Activated T-helper 1 cell treated with anti-CD3 and anti-CD28 coated beads, Interleukin-2, amount 50 U/mL, for 16 hours (primary cell): ENCODE results near the gene RAB11FIP3.

Source experiments
- DNase-seq, 2 donors: peaks; one replicate each; pipeline ENCODE4 v3.0.0-alpha.2; 2020; ENCODE audit warnings: low read depth in 1 of 2, low spot score in 1 of 2

Gene RAB11FIP3

DNA sequence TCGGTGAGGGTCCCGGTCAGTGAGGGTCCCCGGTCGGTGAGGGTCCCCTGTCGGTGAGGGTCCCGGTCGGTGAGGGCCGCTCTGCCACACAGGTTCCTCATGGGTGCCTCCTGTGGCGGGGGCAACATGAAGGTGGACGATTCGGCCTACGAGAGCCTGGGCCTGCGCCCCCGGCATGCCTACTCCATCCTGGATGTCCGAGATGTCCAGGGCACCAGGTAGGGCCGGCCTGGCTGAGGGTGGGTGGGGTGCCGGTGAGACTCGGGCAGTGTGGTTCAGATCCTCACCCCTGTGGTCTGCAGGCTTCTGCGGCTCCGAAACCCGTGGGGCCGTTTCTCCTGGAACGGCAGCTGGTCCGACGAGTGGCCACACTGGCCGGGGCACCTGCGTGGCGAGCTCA lies 125.8 kb downstream of the RAB11FIP3 start:
- DNase-seq: no peak

DNA sequence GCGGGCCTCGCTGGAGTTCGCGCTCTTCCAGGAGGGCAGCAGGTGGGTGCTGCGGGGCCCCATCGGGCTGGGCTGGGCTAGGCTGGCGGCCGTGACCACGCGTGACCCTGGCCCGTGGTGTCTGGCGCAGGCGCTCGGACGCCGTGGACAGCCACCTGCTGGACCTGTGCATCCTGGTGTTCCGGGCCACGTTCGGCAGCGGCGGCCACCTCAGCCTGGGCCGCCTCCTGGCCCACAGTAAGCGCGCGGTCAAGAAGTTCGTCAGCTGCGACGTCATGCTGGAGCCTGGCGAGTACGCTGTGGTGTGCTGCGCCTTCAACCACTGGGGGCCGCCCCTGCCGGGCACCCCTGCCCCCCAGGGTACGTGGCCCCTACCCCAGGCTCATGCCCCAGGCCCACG lies 126.7 kb downstream of the RAB11FIP3 start:
- no peak for DNase-seq

DNA sequence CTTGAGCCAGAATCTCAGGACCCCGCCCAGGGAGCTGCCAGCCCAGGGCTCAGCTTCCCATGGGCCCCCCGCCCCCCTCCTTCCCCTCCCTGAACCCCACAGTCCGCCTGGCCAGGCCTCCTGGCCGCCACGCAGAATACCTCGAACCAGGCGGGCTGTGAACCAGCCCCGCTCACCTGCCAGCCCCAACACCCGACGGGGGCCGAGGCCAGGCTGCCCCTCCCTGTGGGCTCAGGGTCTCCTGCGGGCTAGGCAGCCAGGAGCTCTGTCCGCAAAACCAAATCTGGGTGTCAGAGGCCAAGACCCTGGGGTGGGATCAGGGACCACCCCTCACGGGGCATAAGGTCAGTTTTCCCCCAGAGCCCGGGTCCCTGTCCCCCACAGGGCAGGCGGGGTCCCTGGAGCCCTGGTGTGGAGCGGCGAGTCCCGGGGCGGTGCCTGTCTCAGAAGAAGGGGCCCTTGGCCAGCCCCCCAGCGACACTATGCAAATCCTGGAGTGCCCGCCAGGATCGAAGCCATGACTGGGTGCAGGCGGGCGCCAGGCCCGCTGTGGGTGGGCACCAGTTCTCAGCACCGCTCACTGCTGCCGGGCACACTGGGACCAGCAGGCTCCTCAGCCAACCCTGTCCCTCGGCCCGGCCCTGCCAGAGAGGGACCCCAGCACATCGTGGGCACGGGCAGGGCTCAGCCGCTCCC lies 128.3 kb downstream of the RAB11FIP3 start:
- DNase-seq: no peak

DNA sequence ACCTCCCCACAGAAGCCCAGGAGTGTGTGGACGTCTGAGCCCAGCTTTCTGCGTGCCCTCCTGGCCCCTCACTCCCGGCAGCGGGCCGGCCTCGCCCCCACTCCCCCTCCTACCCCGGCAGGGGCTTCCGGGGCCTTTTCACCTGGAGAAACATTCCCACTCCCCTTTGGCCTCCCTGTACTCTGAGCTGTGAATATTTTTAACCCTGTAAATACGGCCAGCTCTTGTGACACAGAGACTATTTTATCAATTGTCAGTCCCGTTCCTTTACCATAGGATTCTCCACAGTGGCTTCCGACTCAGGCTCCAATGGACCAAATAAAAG lies 128.8 kb downstream of the RAB11FIP3 start:
- no peak for DNase-seq

DNA sequence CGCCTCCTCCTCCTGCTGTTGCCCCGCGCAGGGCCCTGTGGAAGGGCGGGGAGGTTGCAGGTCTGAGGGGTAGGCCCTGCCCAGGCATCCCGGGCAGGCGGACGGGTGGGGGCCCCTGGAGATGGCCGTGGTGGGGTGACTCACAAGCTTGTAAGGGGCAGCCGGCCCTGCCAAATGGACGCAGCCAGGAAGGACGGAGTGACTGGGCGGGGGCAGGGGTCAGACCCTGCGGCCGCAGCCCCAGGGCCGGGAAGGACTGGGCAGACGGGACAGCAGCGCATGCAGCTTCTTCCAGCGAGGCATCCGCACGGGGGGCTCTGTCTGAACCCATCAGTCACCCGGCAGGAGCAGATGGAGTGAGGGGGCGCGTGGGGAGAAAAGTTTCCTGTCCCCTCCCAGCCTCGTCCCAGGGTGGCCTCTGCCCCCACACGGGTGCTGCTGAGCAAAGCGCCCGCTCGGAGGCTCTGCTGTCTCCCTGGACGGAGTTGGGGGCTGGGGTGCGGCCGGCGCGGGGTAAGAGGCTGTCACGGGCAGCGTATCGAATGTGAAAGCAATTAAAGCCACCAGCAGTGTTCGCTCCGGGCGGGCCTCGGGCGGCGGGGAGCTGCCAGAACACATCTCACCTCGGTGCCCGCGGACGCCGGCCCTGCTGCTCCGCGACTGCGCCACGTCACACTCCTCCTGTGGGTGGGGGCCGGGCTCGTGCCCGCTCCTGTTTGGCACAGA lies 129.4 kb downstream of the RAB11FIP3 start:
- no peak for DNase-seq

DNA sequence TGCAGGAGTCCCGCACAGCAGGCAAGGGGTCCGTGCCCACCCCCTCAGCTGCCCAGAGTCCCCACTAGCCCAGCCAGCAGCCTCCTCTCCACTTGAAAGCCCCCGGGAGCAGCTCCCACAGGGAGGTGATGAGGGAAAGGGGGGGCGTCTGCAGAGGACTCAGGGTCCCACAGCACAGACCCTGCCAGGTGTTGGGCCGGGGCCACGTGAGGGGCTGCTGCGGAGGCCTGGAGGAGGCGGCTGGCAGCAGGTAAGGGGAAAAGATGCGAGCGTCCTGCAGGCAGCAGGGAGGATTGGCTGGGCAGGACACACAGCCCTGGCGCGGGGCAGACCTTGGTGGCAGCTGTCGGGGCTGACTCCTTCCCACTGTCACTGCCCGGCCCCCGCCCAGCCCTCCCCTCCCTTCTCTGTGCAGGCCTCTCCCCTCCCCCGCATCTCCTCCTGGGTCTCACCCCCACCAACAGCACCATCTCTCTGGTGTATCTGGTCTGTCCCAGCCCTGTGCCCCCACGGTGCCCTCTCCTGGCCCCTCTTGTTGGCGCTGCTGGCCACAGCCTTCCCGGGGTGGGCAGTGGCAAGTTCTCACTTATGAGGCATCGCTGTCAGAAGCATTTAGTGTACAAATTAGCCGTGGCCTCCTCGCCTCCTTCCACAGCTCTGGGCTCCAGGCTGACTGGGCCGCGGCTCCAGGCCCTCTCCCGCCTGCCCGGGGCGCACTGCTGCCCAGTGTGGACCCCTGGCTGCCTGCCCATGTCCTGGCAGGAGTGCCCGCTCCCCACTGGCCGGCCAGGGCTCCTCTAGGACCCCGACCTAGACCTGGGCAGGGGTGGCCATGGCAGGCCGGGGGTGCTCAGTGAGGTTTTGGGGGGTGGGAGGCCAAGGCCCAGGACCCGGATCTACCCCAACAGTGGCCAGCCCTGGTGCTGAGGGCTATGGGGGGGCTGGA lies 130.4 kb downstream of the RAB11FIP3 start:
- DNase-seq: no peak

DNA sequence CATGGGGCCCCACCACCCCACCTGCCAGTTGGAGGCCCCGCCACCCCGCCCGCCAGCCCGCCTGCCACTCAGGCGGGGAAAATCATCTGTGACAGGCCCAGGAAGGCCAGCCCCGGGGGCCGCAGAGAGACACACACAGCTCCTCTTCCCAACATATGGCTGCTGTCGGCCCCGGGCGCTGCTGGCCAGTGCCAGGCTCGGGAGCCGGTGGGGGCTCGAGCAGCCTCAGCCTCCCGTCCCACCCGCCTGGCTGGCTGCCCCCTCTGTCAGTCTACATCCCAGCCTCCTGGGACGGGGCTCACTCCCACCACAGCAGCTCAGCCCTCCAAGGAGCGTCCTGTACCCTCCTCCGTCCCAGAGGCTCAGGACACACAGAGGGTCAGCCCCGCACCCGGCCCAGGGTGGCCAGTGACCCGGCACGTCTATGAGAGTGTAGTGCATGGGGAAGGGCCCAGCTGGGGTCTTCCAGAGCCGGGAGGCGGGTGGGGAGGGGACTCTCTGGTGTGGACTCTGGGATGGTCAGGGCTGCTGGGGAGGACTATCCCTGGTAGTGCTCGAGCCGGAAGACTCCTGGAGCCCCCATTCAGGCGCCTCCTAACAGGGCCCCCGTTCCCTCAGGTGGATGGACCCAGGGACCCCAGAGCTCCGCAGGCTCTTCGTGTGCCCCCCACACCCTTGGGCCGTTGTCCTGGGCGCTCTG lies 131.2 kb downstream of the RAB11FIP3 start:
- no peak for DNase-seq

DNA sequence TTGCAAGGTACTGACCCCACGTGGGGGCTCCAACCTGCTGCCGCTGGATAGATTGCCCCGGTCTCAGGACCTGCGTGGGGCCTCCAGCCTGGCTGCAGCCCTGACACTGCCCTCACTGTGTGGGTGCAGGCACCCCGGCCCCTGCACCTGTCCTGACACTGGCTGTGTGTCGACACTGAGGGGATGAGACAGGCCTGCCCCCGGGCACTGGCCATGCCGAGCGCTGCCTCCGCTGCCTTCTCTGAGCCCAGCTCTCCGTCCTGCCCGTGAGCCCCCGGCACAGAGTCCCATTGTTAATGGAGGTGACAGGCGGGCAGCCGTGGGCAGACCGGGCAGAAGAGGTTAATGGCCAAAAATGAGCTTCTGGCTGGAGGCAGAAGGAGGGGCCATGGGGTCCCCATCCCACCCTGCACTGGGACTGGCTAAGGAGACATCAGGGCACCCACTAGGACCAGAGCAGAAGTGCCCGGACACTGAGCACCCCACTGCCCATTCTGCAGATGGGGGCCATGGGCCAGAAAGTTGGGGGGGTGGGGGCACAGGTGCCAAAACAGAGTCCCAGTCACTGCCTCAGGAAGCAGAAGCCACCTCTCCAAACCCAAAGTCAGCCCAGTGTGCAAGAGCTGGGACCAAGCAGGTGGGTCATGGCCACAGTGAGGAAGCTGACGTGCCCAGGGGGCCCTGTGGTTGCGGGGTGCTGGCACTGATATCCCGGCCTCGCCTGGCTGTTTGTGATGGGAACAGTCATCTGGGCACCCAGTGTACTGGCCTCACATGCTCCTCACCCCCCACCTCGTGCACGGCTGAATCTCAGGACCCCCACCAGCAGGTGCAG lies 132.2 kb downstream of the RAB11FIP3 start:
- DNase-seq: no peak

DNA sequence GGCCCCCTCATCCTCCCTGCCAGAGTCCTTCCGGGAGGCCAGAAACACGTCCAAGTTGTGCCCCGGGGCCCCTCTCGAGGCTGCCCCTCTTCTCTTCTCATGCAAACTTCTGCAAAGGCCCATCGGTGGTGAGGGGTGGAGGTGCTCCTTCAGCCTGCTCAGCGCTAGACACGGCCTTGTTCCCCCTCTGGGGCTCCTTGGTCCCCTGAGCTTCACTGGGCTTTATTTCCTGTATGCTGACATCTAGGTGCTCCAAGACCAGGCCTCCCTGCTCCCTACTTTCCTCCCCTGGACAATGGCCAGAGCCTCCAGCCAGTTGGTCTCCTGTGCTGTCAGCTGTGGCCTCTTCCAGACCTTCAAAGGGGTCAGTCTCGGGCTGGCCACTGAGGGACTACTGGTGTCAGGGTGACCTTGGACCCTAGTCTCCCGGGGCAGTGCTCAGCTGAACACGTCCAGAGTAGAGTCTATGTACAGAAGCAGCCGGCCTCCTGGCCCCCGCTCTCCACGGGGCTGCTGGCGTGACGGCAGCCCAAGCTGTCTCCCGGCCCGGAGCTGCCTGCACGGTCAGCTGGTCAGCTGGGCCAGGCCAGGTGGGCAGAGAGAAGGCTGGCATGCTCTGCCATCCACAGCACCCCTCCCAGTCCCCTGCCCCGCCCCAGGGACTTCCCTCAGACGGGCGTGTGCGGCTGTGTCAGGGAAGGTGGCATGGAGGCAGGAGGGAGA lies 133.0 kb downstream of the RAB11FIP3 start:
- DNase-seq: no peak

DNA sequence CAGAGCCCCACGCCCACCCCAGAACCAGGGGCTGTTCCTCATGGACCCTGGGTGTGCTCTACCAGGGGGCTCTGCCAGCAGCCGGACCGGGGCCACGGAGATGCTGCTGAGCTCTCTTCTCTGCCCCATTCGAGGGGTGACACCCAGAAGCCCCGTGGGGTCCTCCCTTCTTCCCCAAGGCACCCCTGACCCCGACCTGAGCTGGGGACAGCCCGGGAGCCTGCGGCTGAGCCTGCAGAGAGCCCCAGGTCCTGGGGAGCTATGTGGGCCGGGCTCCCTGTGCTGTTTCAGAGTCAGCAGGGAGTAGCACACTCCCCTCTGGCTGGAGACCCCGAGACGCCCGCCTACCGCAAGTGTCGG lies 133.6 kb downstream of the RAB11FIP3 start:
- no peak for DNase-seq

DNA sequence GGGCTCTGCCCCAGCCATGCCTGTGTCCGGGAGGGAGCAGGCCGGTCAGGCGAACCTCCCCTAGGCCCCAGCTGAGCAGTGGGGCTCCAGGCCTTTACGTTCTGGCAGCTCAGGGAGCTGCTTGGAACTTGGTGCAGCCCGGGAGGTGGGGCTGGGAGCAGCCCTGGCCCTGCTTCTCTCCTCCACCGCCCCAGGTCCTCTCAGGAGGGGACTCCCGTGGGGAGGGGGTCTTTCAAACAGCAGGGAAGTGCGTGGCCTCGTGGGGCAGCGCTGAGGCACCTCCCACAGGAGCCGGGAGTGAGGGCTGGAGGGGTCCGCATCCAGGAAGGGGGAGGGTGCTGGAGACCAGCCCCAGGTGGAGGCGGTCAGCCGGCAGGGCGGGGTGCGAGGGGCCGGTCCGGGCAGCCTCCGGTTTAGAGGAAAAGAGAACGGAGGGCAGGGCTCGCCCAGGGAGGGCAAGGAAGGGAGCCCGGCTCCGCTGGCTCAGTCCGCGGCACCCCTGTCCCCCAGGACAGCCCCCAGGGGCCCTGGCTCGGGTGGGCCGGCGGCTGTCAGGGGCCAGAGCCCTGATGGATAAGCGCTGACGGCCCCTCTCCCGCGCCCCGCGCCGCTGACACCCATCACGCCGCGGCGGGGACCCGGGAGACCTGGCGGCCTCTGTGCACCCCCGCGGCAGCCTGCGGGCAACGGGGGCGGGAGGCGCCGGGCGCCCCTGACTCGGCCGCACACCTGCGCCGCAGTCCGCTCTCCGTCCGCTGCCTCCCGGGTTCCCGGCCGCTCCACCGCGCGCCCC lies 134.2 kb downstream of the RAB11FIP3 start:
- DNase-seq: no peak

DNA sequence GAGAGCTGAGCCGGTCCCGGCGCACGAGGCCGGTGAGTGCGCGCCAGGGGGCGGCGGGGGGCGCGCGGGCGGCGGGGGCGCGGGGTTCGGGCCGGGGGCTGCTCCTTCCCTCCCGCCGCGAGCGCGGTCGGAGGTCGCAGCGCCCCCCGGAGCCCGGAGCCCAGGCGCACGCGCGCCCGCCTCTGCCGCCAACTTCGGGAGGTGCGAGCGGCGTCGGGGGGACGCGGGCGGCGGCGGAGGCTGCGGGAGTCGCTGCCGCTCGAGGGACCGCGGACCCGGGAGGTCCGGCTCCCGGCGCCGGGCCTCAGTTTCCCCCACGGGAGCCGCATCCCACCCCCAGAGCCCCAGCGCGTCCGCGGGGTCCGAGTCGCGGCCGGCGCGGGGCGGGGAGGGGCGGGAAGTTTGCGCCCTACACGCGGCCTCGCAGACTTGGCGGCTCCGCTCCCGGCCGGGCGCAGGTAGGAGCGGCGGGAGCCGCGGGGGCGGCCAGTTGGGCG lies 134.8 kb downstream of the RAB11FIP3 start, which contains the start of gene PRR35:
Gene PRR35, plus strand, starts transcription at position 191 of the 497 bp plus-strand sequence. CDS start 2,901 bp downstream, outside the sequence.
- DNase-seq: no peak

DNA sequence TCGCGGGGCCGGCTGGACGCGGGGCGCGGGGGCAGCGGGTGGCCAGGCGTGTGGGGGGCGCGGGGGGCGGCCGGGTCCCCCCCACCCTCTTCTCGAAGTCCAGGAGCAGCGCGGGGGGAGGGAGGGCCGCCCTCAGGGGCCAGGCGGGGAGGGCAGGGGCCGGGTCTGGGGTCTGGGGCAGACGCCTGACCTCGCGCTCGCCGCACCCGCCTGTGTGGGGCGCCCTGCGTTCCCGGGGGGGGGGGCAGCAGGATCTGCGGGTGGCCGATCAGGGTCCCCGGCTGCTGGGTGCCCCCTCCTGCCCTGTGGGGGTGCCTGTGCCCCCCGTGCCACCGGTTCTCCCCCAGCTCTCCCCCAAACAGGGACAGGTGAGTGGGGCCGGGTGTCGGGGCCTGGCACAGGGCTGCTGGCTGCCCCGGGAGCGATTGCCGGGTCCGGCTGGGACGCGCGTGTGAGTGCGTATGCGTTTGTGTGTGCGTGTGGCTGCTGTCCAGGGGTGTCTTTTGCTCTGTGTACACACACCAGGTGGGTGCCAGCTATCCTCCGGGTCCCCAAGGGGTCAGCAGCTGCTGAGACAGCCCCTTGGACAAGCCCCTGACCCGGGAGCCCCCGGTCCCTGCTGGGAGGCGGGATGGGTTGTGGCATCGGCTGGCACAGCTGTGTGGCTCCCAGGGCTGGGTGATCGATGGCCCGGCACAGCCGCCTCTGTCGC lies 135.4 kb downstream of the RAB11FIP3 start:
- DNase-seq: no peak

DNA sequence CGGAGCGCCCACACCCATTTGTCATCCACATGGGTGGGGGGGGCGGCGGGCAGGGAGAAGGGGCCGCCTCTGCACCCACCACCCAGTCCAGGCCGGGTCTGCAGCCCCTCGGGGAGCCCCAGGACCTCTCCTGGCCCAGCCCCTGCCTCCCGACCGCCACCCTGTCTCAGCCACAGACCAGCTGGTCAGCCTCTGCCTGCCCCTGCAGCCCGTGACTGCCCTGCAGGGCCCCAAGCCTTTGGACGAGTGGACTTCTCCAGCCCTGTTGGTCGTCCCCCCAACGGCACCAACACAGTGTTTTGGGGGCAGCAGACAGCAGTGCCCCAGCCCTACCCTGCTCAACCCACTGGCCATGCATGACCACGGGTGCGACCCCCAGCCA lies 136.0 kb downstream of the RAB11FIP3 start:
- no peak for DNase-seq

DNA sequence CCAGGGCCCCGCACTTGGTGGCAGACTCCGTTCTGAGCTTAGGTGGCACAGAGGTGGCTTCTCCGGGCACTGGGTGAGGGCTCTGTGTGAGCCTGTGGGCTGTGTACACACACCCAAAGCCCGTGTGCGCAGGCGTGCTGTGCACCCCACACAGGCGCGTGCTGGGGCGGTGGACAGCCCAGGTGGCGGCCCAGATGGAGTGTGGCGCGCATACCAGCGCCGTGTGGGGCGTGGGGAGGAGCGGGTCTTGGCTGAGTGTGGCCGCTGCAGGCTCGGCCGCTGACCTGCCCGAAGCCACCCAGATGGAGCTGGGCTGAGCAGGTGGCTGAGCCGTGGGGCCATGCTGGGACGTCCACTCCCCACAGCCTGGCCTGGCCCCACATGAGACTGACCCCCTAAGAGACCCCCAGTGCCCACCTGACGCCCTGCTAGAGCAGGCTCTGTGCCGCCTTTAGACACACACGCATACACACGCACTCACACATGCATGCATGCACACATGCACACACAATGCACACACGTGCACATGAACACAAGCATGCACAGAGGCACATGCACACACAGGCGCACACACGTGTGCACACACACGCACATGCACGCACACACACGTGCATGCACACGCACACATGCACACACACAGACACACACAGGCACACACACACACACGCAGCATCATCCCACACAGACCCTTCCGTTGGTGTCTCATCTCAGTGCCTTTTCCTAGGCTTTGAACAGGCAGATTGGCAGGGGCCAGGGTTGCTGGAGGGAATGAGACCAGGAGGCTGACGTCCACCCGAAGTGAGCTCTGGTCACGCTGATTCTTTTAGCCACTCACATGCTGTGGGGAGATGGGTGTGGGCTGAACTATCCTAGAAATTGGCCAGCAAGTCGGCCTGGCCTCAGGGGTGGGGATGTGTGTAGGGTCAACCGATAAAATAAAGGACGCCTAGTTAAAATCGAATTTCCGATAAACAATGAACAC lies 136.8 kb downstream of the RAB11FIP3 start:
- no peak for DNase-seq

DNA sequence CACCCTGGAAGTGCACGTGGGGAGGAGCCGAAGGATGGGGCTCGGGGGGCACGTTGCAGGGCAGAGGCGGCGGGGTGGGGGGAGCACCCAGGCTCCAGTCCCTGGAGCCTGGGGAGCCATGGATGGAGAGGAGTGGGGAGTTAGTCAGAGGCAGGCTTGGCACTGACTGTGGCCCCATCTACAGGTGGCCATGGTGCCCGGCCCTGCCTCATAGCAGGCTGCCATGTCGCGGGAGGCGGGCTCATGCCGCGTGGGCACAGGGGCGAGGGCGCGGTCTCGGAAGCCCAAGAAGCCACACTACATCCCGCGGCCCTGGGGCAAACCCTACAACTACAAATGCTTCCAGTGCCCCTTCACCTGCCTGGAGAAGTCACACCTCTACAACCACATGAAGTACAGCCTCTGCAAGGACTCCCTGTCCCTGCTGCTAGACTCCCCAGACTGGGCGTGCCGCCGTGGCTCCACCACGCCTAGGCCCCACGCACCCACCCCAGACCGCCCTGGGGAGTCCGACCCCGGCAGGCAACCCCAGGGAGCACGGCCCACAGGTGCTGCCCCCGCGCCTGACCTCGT lies 137.7 kb downstream of the RAB11FIP3 start:
- no peak for DNase-seq
